Measurements from ENCODE around the gene UNK. TPM values are rescaled to one million over a fixed set of nuclear protein-coding genes. Genes with fewer than 3 reads are reported as not detected.
A peak's percentile ranks its signal among the peaks of the same experiment; 100 is the strongest.

UNK gene
- total and polyA plus RNA-seq, 2 of the 13 experiments (the other 11 are each of a cell fraction or from before 2014, with no cell fraction given), result 31.6 to 33.0 TPM

GRCh38 chr17:75795820-75796607 lies 11.4 kb downstream of the UNK start (continued):
- TF ChIP-seq ZSCAN30 (CRISPR knock-in tag; IDR thresholded peaks at IDR 0.05) (no peak), ZNF337 (CRISPR knock-in tag; IDR thresholded peaks at IDR 0.05; ENCODE audit: borderline replicate concordance, low read depth) (no peak), ZKSCAN5 (CRISPR knock-in tag; IDR thresholded peaks at IDR 0.05) (no peak), RBM22 (optimal IDR thresholded peaks at IDR 0.05; ENCODE audit: low read length) (peak; percentile 69), ZNF644 (CRISPR knock-in tag; IDR thresholded peaks at IDR 0.05; ENCODE audit: low read depth) (no peak), SP140L (CRISPR knock-in tag; IDR thresholded peaks at IDR 0.05; ENCODE audit: borderline replicate concordance) (no peak), SAP130 (CRISPR knock-in tag; IDR thresholded peaks at IDR 0.05; ENCODE audit: low read depth) (0 out of 2 replicates have a peak, but pooled peaks have one; percentile 29), KDM4B (CRISPR knock-in tag; IDR thresholded peaks at IDR 0.05) (no peak), TEAD3 (CRISPR knock-in tag; optimal IDR thresholded peaks at IDR 0.05; ENCODE audit: borderline replicate concordance) (peak; percentile 9), ZNF264 (CRISPR knock-in tag; IDR thresholded peaks at IDR 0.05) (peak; percentile 47; the same call in 1 of the 2 replicates), SOX6 (IDR thresholded peaks at IDR 0.05) (no peak), SOX6 (CRISPR knock-in tag; IDR thresholded peaks at IDR 0.05) (peak; percentile 32; the same call in 1 of the 2 replicates), ZNF770 (CRISPR knock-in tag; IDR thresholded peaks at IDR 0.05) (peak; percentile 85), HDAC2 (CRISPR knock-in tag; IDR thresholded peaks at IDR 0.05) (0 out of 2 replicates have a peak, but pooled peaks have one; percentile 43), ZBTB37 (CRISPR knock-in tag; IDR thresholded peaks at IDR 0.05) (no peak), ZNF704 (CRISPR knock-in tag; IDR thresholded peaks at IDR 0.05; ENCODE audit: borderline replicate concordance) (no peak), YEATS4 (CRISPR knock-in tag; IDR thresholded peaks at IDR 0.05; ENCODE audit: borderline replicate concordance) (0 out of 2 replicates have a peak, but pooled peaks have one; percentile 26), CEBPG (CRISPR knock-in tag; IDR thresholded peaks at IDR 0.05) (peak; percentile 48; the same call in 1 of the 2 replicates), ZNF333 (CRISPR knock-in tag; IDR thresholded peaks at IDR 0.05; ENCODE audit: borderline replicate concordance) (no peak), ZNF280D (CRISPR knock-in tag; IDR thresholded peaks at IDR 0.05) (0 out of 2 replicates have a peak, but pooled peaks have one; percentile 31), CEBPB (IDR thresholded peaks at IDR 0.05; ENCODE audit: borderline replicate concordance, low read depth, low read length) (0 out of 2 replicates have a peak, but pooled peaks have one; percentile 28), CREB1 (IDR thresholded peaks at IDR 0.05) (peak; percentile 49), CREB1 (CRISPR knock-in tag; IDR thresholded peaks at IDR 0.05) (no peak)

Measured in HepG2 (cell line).